ENCODE measurements around the gene PRKD1. TPM values are rescaled to one million over a fixed set of nuclear protein-coding genes. Genes with fewer than 3 reads are reported as not detected.

Gene PRKD1
- total and polyA plus RNA-seq, 2 experiments from 2014 or later = 7.5 to 16.5 TPM

- H4K20me1 ChIP-seq (ENCODE audit: insufficient read depth, poor library complexity, severe bottlenecking) = no peaks in the 10 kb centered on the region
- peak overlapping the region; percentile 92 for H3K4me2 ChIP-seq
- peaks cover 17% of the 10 kb centered on the region for H3K4me1 ChIP-seq (ENCODE audit: insufficient read depth)
- peak; percentile 79 for DNase-seq (ENCODE audit: low spot score)
- H3K27ac ChIP-seq = peak overlapping the region; percentile 63
- no peaks in the 10 kb centered on the region for H3K36me3 ChIP-seq (replicated peaks; ENCODE audit: insufficient read depth, low read depth)
- peak overlapping the region; percentile 88 for H3K4me3 ChIP-seq
- H3K27me3 ChIP-seq = no peaks in the 10 kb centered on the region
- no peaks in the 10 kb centered on the region for H3K9me3 ChIP-seq (ENCODE audit: low read depth)
- peaks cover 44% of the 10 kb centered on the region for H3K79me2 ChIP-seq
- H2AFZ ChIP-seq = peak overlapping the region; percentile 88
- WGBS (ENCODE audit: low lambda C conversion rate, missing lambda C conversion rate) = 1% methylated on average over 46 of the region's 51 CpGs
- TF ChIP-seq CTCF (IDR thresholded peaks at IDR 0.05; ENCODE audit: poor library complexity) (peak; percentile 12), EZH2 (IDR thresholded peaks at IDR 0.05; ENCODE audit: borderline replicate concordance) (no peak), EZH2phosphoT487 (IDR thresholded peaks at IDR 0.05; ENCODE audit: low read depth, severe bottlenecking, unreplicated experiment) (no peak)
- no peaks in the 10 kb centered on the region for H3K9me2 ChIP-seq (replicated peaks; ENCODE audit: insufficient read depth)
Measured at GRCh38 chr14:29926701-29927375, 809 bp downstream of the PRKD1 start.

GRCh38 chr14:29926228-29926627 is 1.4 kb downstream of the PRKD1 start:
- H4K20me1 ChIP-seq (ENCODE audit: insufficient read depth, poor library complexity, severe bottlenecking) = no peaks in the 10 kb centered on the region
- peak overlapping the region; percentile 92 for H3K4me2 ChIP-seq
- WGBS (ENCODE audit: low lambda C conversion rate, missing lambda C conversion rate) = 5% methylated on average over 8 of the region's 8 CpGs
- H3K27ac ChIP-seq = peak overlapping the region; percentile 63
- H3K9me2 ChIP-seq (replicated peaks; ENCODE audit: insufficient read depth) = no peaks in the 10 kb centered on the region
- H3K36me3 ChIP-seq (replicated peaks; ENCODE audit: insufficient read depth, low read depth) = no peaks in the 10 kb centered on the region
- no peaks in the 10 kb centered on the region for H3K27me3 ChIP-seq
- H3K79me2 ChIP-seq = peaks cover 48% of the 10 kb centered on the region
- no peak for DNase-seq (ENCODE audit: low spot score)
- H3K4me3 ChIP-seq = peak overlapping the region; percentile 88
- H3K9me3 ChIP-seq (ENCODE audit: low read depth) = no peaks in the 10 kb centered on the region
- peak overlapping the region; percentile 88 for H2AFZ ChIP-seq
- peaks cover 17% of the 10 kb centered on the region for H3K4me1 ChIP-seq (ENCODE audit: insufficient read depth)
- TF ChIP-seq EZH2phosphoT487 (IDR thresholded peaks at IDR 0.05; ENCODE audit: low read depth, severe bottlenecking, unreplicated experiment) = no peak
- no peak for TF ChIP-seq CTCF (IDR thresholded peaks at IDR 0.05; ENCODE audit: poor library complexity)
- no peak for TF ChIP-seq EZH2 (IDR thresholded peaks at IDR 0.05; ENCODE audit: borderline replicate concordance)

GRCh38 chr14:29925736-29926135 is 1.9 kb downstream of the PRKD1 start:
- Histone ChIP-seq H3K4me1 (ENCODE audit: insufficient read depth) (peaks cover 17% of the 10 kb centered on the region), H3K4me3 (peak overlapping the region; percentile 88)
- 36% methylated on average over 3 of the region's 3 CpGs for WGBS (ENCODE audit: low lambda C conversion rate, missing lambda C conversion rate)

More at GRCh38 chr14:29925736-29926135, 1.9 kb downstream of the PRKD1 start:
- no peaks in the 10 kb centered on the region for H4K20me1 ChIP-seq (ENCODE audit: insufficient read depth, poor library complexity, severe bottlenecking)
- H3K36me3 ChIP-seq (replicated peaks; ENCODE audit: insufficient read depth, low read depth) = no peaks in the 10 kb centered on the region
- H3K4me2 ChIP-seq = peak overlapping the region; percentile 92
- H3K27me3 ChIP-seq = no peaks in the 10 kb centered on the region
- TF ChIP-seq EZH2 (IDR thresholded peaks at IDR 0.05; ENCODE audit: borderline replicate concordance) = no peak
- TF ChIP-seq EZH2phosphoT487 (IDR thresholded peaks at IDR 0.05; ENCODE audit: low read depth, severe bottlenecking, unreplicated experiment) = no peak
- TF ChIP-seq CTCF (IDR thresholded peaks at IDR 0.05; ENCODE audit: poor library complexity) = no peak
- H3K27ac ChIP-seq = no peak overlapping the region
- H3K9me2 ChIP-seq (replicated peaks; ENCODE audit: insufficient read depth) = no peaks in the 10 kb centered on the region
- H3K9me3 ChIP-seq (ENCODE audit: low read depth) = no peaks in the 10 kb centered on the region
- no peak overlapping the region for H2AFZ ChIP-seq
- H3K79me2 ChIP-seq = peaks cover 53% of the 10 kb centered on the region
- DNase-seq (ENCODE audit: low spot score) = no peak

Measured in hepatocyte (in vitro differentiated cells).